ENCODE data around the gene UNC5B. TPM values are rescaled to one million over a fixed set of nuclear protein-coding genes. Genes with fewer than 3 reads are reported as not detected.

The UNC5B gene
- total RNA-seq, 4 donors from 2014 or later, result 2.2 to 3.7 (median 3.2) TPM

DNA sequence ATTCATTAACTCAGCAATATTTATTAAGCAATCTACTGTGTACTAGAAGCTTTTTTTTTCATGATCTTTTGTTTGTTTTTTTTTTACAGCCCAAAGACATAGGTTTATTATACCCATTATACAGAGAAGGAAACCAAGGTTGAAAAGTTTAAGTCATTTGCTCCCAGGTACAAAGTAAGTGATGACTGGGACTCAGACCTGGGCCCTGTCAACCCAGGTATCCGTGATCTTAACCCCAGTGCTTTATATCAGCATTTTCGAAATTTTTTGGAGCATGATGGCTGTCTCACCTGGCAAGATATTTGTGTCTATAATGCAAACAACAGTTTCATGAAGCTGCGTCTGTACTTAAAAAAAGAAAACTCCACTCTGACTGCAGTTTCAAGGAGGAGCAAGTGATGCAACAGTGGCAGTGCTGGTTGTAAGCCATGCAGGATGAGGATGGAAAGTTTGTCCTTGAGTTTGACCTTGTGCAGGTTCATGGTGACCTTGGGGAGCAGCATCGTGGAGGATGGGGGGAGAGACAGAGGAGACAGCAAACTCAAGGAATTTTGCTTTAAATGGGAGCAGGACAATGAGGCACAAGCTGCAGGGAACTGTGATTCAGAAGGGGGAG lies 118.5 kb downstream of the UNC5B start:
- Histone ChIP-seq H3K4me1 (no peaks in the 10 kb centered on the region), H3K9me3 (no peaks in the 10 kb centered on the region), H3K4me3 (no peak overlapping the region), H3K36me3 (peaks cover 0 to 74% of the 10 kb centered on the region in 2 donors), H3K27me3 (no peaks in the 10 kb centered on the region), H3K27ac (no peak overlapping the region)
- TF ChIP-seq CTCF (IDR thresholded peaks at IDR 0.05) (no peak), EP300 (IDR thresholded peaks at IDR 0.05) (no peak)
- WGBS, 2 donors (ENCODE audit: low coverage in 1 of 2), result 72 to 84% methylated on average over 4 of the region's 4 CpGs
- no peak for ATAC-seq

DNA sequence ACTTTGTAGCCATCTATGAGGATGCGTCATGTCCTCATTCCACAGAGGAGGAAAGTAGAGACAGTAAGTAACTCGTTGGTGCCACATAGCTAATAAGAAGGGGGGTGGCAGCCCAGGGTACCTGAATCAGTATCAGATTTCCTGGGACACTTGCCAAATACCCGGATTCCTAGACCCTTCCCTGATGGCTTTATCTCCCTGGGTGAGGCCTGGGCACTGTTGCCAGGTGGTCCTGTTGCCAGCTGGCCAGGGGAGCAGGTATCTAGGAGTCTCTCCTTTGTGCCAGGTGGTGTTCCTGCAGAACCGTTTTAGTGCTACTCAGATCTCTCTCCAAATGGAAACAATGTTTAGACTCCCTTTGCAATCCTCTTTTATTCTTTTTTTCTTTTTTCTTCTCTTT lies 119.4 kb downstream of the UNC5B start:
- Histone ChIP-seq H3K27me3 (no peaks in the 10 kb centered on the region), H3K27ac (no peak overlapping the region), H3K4me3 (no peak overlapping the region), H3K9me3 (no peaks in the 10 kb centered on the region), H3K4me1 (no peaks in the 10 kb centered on the region), H3K36me3 (peaks cover 0 to 65% of the 10 kb centered on the region in 2 donors)
- 54% methylated on average over 4 of the region's 4 CpGs; no CpG with 5 or more reads in 1 of the 2 donors for WGBS, 2 donors (ENCODE audit: low coverage in 1 of 2)
- no peak for ATAC-seq
- TF ChIP-seq POLR2AphosphoS5 (IDR thresholded peaks at IDR 0.05), result no peak

DNA sequence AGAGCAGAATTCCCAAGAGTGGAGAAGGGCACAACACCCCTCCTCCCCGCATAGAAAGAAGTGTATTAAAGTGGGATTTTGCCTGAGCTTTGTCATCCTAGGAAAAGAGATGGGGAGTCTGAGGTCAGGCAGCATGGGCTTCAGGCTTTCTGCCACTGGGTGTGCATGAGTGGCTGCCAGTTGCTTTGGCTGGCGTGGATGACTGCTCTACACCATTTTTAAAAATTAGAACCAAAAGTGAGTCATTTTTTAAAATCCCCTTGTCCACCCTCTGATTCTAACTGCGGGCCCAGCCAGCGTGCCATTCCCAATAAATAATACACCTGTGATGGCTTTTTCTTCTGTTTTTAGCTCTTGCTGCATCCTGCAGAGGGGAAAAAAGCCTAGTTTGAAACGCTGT lies 120.1 kb downstream of the UNC5B start:
- Histone ChIP-seq H3K27me3 (no peaks in the 10 kb centered on the region), H3K36me3 (peaks cover 0 to 65% of the 10 kb centered on the region in 2 donors), H3K4me3 (no peak overlapping the region), H3K9me3 (no peaks in the 10 kb centered on the region), H3K27ac (no peak overlapping the region), H3K4me1 (no peaks in the 10 kb centered on the region)
- WGBS, 2 donors (ENCODE audit: low coverage in 1 of 2), result 74 to 85% methylated on average over 4 of the region's 5 CpGs
- ATAC-seq, result no peak
- TF ChIP-seq CTCF (IDR thresholded peaks at IDR 0.05), result no peak
- no peak for TF ChIP-seq POLR2AphosphoS5 (IDR thresholded peaks at IDR 0.05)
- TF ChIP-seq EP300 (IDR thresholded peaks at IDR 0.05), result no peak
- TF ChIP-seq POLR2A (IDR thresholded peaks at IDR 0.05), result no peak

GRCh38 chr10:71333129-71333887 lies 120.9 kb downstream of the UNC5B start:
- no peak overlapping the region for H3K27ac ChIP-seq
- no peaks in the 10 kb centered on the region for H3K4me1 ChIP-seq
- H3K9me3 ChIP-seq, result no peaks in the 10 kb centered on the region
- no peaks in the 10 kb centered on the region for H3K27me3 ChIP-seq
- 40 to 70% methylated on average over 2 of the region's 9 CpGs for WGBS, 2 donors (ENCODE audit: low coverage in 1 of 2)
- H3K4me3 ChIP-seq, result no peak overlapping the region
- peaks cover 0 to 65% of the 10 kb centered on the region in 2 donors for H3K36me3 ChIP-seq
- no peak for ATAC-seq
- TF ChIP-seq CTCF (IDR thresholded peaks at IDR 0.05), result no peak

- no peak for ATAC-seq
- peaks cover 0 to 65% of the 10 kb centered on the region in 2 donors for H3K36me3 ChIP-seq
- TF ChIP-seq POLR2A (IDR thresholded peaks at IDR 0.05) (no peak), CTCF (IDR thresholded peaks at IDR 0.05) (no peak), EP300 (IDR thresholded peaks at IDR 0.05) (no peak), POLR2AphosphoS5 (IDR thresholded peaks at IDR 0.05) (no peak)
- H3K4me1 ChIP-seq, result no peaks in the 10 kb centered on the region
- no peak overlapping the region for H3K27ac ChIP-seq
- H3K9me3 ChIP-seq, result no peaks in the 10 kb centered on the region
- 84 to 89% methylated on average over 11 to 12 of the region's 12 CpGs for WGBS, 2 donors (ENCODE audit: low coverage in 1 of 2)
- H3K4me3 ChIP-seq, result no peak overlapping the region
- H3K27me3 ChIP-seq, result no peaks in the 10 kb centered on the region
Observed at GRCh38 chr10:71334221-71334791, 121.9 kb downstream of the UNC5B start.

Measured in gastroesophageal sphincter (tissue), 4 donors.